Esophagus (tissue), 2 donors: Measurements from ENCODE around the gene SPATA31C1. TPM values are rescaled to one million over a fixed set of nuclear protein-coding genes. Genes with fewer than 3 reads are reported as not detected.
"Not testable (repeated sequence)": the region's sequence is repeated elsewhere in the genome, so short reads cannot be mapped to it uniquely, and the experiment has no call there.

Experiments
- H3K27ac ChIP-seq, 2 donors: one replicate each; pipeline ENCODE4 v1.5.1; 2013; ENCODE audit warnings: low read depth in 2 of 2, mild to moderate bottlenecking in 2 of 2, inconsistent platforms in 1 of 2, low read length in 1 of 2, moderate library complexity in 1 of 2
- H3K27me3 ChIP-seq, 2 donors: one replicate each; pipeline ENCODE4 v1.6.1; 2013; ENCODE audit warnings: low read length in 2 of 2, control low read depth in 1 of 2, mild to moderate bottlenecking in 1 of 2; ENCODE audit not compliant: insufficient read depth in 2 of 2, control insufficient read depth in 1 of 2
- H3K36me3 ChIP-seq, 2 donors: one replicate each; pipeline ENCODE4 v1.6.1; 2013; ENCODE audit warnings: low read length in 1 of 2; ENCODE audit not compliant: control insufficient read depth in 2 of 2, insufficient read depth in 2 of 2
- H3K4me1 ChIP-seq, 2 donors: one replicate each; pipeline ENCODE4 v1.6.1; 2013; ENCODE audit warnings: low read length in 1 of 2; ENCODE audit not compliant: control insufficient read depth in 2 of 2, insufficient read depth in 2 of 2
- H3K4me3 ChIP-seq, 2 donors: one replicate each; pipeline ENCODE4 v1.5.1; 2013; ENCODE audit warnings: low read length in 2 of 2, mild to moderate bottlenecking in 2 of 2, low read depth in 1 of 2, moderate library complexity in 1 of 2
- H3K9me3 ChIP-seq, 2 donors: one replicate each; pipeline ENCODE4 v1.6.1; 2013; ENCODE audit warnings: mild to moderate bottlenecking in 2 of 2, low read depth in 1 of 2, low read length in 1 of 2, moderate library complexity in 1 of 2; ENCODE audit not compliant: control insufficient read depth in 2 of 2, insufficient read depth in 1 of 2
- WGBS, 2 donors: extraction: QIAGEN DNeasy Blood & Tissue Kit; methylation state at CpG; one replicate each; pipeline ENCODE4 v1.1.7; 2013; 5-methylcytosine and 5-hydroxymethylcytosine counted together
- polyA plus RNA-seq, 2 donors: library from polyadenylated mRNA; stranded (reverse); fragments of 200-250 nt; gene quantifications; one replicate each; pipeline ENCODE4 v1.2.3, GENCODE V29; 2013
- donor health status: healthy with polysubstance abuse.
- donor health status: Bipolar disorder and iron deficiency.

Gene SPATA31C1
- polyA plus RNA-seq, 2 donors = not detected

DNA sequence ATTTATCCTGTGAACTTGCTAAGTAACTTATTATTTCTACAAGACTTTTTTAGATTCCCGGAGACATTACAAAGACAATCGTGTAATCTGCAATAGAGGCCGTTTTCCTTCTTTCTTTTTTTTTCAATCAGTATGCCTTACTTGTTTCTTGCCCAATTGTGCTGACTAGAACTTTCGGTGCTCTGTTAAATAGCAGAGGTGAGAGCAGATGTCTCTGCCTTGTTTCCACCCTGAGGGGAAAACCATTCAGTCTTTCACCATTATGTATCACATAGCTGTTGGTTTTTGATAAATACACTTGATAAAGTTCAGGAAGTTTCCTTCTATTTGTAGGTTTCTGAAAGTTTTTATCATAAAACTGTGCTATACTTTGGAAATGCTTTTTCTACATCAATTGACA is 24.8 kb upstream of the SPATA31C1 start:
- H3K4me1 ChIP-seq = no peaks in the 10 kb centered on the region
- H3K27me3 ChIP-seq = no peaks in the 10 kb centered on the region
- H3K36me3 ChIP-seq = no peaks in the 10 kb centered on the region
- peaks cover 0 to 2% of the 10 kb centered on the region in 2 donors for H3K9me3 ChIP-seq
- no peak overlapping the region for H3K4me3 ChIP-seq
- WGBS, 2 donors = 83 to 85% methylated on average over 4 of the region's 4 CpGs
- H3K27ac ChIP-seq = no peak overlapping the region

DNA sequence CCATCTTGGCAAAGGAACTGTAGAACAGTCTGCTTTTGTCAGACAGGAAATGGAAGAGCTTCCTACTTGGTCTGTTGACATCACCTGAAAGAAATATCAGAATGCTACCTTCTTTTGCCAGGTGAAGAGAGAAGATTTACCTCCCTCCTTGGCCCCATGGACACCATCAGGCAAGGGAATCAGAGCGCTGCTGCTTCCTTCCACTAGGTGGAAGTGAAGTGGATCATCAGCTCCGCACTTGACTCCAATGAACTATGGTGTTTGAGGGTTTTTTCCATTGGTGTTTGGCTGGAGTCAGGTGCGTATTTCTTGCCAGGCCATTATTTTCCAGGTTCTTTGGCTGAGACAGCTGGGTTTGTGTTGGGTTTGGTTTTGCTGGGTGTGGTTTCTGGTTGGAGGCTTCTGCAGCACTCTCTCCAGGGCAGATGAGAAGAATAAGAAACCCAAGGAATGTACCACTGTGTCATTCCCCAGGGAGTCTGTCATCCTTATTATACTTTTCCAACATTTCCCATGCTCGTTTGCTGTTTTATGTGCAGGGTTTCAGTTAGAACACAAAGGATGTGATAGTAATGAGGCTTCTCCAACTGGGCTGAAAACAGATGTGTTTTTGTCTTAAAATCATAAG is 22.6 kb upstream of the SPATA31C1 start:
- Histone ChIP-seq H3K27ac (no peak overlapping the region), H3K4me1 (no peaks in the 10 kb centered on the region), H3K4me3 (no peak overlapping the region), H3K27me3 (no peaks in the 10 kb centered on the region), H3K36me3 (no peaks in the 10 kb centered on the region), H3K9me3 (peaks cover 0 to 2% of the 10 kb centered on the region in 2 donors)
- 72 to 76% methylated on average over 4 of the region's 4 CpGs for WGBS, 2 donors

DNA sequence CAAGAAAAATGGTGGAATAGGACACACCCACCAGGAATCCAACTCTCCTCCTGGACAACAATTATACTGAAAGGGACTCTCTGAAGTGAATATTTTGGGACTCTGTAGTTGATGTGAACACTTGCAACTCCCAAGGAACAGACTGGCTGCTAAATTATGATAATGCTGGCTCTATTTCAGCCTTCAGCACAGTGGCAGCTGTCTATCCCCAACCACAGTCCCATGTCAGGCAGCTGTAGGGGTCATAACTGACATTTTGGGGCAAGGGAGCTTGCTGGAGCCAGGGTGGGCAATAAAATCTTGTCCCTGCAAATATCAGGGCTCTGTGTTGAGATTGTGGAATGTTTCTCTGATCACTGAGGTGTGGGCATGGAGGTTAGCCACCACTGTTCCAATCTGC is 20.9 kb upstream of the SPATA31C1 start:
- H3K27me3 ChIP-seq = no peaks in the 10 kb centered on the region
- H3K4me3 ChIP-seq = no peak overlapping the region
- no peaks in the 10 kb centered on the region for H3K4me1 ChIP-seq

DNA sequence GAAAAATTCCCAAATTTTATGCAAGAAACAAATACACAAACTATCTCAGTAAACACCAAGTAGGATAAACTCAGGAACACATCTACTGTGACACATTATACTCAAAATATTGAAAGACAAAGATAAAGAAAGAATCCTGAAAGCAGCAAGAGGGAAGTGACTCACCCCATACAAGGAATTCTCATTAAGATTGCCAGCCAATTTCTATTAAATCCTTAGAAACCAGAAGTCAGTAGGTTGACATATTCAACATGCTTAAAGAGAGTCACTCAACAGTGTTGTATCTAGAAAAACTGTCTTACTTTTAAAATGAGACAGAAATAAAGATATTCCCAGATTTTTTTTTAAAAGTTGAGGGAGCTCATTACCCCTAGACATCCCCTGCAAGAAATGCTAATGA is 19.6 kb upstream of the SPATA31C1 start:
- Histone ChIP-seq H3K27ac (no peak overlapping the region), H3K27me3 (no peaks in the 10 kb centered on the region), H3K36me3 (no peaks in the 10 kb centered on the region), H3K4me3 (no peak overlapping the region), H3K9me3 (peaks cover 0 to 2% of the 10 kb centered on the region in 2 donors), H3K4me1 (no peaks in the 10 kb centered on the region)

More for the DNA sequence above, 20.9 kb upstream of the SPATA31C1 start:
- no peak overlapping the region for H3K27ac ChIP-seq
- no peaks in the 10 kb centered on the region for H3K36me3 ChIP-seq
- H3K9me3 ChIP-seq = peaks cover 0 to 2% of the 10 kb centered on the region in 2 donors

DNA sequence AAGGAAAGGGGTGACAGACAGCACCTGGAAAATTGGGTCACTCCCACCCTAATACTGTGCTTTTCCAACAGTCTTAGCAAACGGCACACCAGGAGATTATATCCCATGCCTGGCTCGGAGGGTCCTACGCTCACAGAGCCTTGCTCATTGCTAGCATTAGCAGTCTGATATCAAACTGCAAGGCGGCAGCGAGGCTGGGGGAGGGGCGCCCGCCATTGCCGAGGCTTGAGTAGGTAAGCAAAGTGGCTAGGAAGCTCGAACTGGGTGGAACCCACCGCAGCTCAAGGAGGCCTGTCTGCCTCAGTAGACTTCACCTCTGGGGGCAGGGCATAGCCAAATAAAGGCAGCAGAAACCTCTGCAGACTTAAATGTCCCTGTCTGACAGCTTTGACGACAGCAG is 15.4 kb upstream of the SPATA31C1 start:
- H3K4me3 ChIP-seq, H3K36me3 ChIP-seq, H3K27ac ChIP-seq, H3K4me1 ChIP-seq, H3K9me3 ChIP-seq, H3K27me3 ChIP-seq: not testable (repeated sequence)
- WGBS, 2 donors = 93 to 95% methylated on average over 11 of the region's 11 CpGs

DNA sequence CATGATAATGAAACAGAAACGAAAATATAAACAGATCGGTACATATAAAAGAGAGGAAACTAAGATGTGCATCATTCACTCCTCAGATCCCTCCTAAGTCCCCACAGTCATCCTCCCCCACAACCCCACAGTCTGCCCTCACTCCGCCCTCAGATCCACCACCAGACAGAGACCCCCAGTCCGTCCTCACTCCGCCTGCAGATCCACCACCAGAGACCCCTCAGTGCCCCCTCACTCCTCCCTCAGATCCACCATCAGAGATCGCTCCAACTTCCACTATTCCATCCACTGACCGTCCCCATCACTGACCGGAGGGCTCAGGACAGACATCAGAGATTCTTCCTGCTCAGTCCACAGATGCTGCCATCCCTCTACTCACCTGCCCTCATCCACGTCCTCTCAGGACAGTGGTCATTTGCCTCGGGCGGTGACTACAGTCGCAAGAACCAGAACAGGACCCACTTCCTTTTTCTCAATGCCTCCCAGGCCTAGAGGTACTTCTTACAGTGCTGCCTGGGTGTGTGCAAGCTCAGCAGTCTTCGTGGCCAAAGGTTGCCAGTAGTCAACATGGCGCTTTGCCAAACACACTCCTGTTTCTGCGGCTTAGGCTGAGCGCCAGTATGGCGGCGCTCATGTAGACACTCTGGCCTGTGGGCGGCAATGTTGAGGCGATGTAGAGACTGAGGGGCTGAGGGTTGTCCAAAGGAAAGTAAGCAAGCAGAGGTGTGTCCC is 8.3 kb upstream of the SPATA31C1 start:
- WGBS, 2 donors = 79 to 84% methylated on average over 20 of the region's 20 CpGs
- no peaks in the 10 kb centered on the region for H3K9me3 ChIP-seq
- no peaks in the 10 kb centered on the region for H3K36me3 ChIP-seq
- H3K4me3 ChIP-seq = no peak overlapping the region
- no peaks in the 10 kb centered on the region for H3K4me1 ChIP-seq
- H3K27me3 ChIP-seq = no peaks in the 10 kb centered on the region
- no peak overlapping the region for H3K27ac ChIP-seq

DNA sequence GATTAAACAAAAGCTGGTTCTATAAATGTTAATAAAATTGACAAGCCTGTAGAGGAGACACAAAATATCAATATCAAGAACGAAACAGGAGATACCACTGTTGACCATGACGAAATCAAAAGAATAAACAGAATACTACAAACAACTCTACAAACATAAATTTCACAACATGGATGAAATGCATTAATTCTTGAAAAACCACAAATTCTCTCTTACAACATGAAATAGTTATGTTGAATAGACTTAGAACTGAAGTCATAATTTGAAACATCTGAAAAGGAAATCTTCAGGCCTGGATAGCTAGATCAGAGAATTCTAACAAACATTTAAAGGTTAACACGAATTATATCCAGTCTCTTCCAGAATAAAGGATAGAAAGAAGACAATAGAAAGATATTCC is 6.9 kb upstream of the SPATA31C1 start:
- Histone ChIP-seq H3K36me3 (no peaks in the 10 kb centered on the region), H3K9me3 (no peaks in the 10 kb centered on the region), H3K27me3 (no peaks in the 10 kb centered on the region), H3K27ac (no peak overlapping the region), H3K4me1 (no peaks in the 10 kb centered on the region), H3K4me3 (no peak overlapping the region)
- 67 to 81% methylated on average over 3 of the region's 3 CpGs for WGBS, 2 donors

DNA sequence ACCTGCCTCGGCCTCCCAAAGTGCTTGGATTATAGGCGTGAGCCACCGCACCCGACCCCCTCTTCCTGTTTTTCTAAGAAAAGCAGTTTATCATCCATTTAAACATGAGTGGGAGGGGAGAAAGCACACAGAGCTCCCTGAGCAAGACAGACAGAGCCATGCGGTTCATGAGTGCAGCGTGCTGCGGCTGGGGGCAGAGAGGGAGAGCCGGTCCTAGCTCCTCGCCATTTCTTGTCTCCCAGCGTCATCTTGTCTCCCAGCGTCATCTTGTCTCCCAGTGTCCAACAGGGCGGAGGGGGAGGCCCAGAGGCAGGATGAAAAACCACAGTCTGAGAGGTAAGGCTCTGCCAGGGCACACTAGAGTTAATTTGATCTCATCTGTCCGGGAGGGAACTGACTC is 1.3 kb downstream of the SPATA31C1 start:
- not testable (repeated sequence) for H3K9me3 ChIP-seq, H3K4me3 ChIP-seq, H3K27ac ChIP-seq, H3K27me3 ChIP-seq, H3K36me3 ChIP-seq, H3K4me1 ChIP-seq
- 74 to 76% methylated on average over 12 of the region's 13 CpGs for WGBS, 2 donors

DNA sequence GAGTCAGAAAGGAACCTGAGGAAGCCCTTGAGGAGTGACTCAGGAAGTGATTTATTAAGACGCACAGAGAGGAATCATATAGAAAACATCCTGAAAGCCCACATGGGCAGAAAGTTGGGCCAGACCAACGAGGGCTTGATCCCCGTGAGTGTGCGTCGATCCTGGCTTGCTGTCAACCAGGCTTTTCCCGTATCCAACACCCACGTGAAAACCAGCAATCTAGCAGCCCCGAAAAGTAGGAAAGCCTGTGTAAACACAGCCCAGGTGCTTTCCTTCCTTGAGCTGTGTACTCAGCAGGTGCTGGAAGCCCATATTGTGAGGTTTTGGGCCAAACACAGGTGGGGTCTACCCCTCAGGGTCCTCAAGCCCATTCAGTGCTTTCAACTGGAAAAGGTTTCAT is 3.8 kb downstream of the SPATA31C1 start:
- H3K4me1 ChIP-seq, H3K27ac ChIP-seq, H3K9me3 ChIP-seq, H3K4me3 ChIP-seq, H3K27me3 ChIP-seq, H3K36me3 ChIP-seq: not testable (repeated sequence)
- 70 to 78% methylated on average over 8 of the region's 8 CpGs for WGBS, 2 donors

DNA sequence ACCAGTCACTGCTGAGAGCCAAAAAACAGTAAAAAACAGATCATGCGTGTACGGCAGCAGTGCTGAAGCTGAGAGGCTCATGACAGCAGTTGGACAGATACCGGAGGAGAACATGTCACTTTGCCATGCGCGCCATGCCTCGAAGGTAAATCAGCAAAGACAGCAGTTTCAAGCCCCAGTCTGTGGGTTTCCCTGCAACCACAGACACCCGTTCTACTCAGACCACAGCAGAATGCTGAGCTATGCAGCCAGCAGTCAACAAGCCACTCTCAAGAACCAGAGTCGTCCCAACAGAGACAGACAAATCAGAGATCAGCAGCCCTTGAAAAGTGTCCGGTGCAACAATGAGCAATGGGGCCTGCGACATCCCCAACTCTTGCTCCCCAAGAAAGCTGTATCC is 5.2 kb downstream of the SPATA31C1 start:
- WGBS, 2 donors = 47 to 70% methylated on average over 10 of the region's 10 CpGs
- not testable (repeated sequence) for H3K9me3 ChIP-seq, H3K4me1 ChIP-seq, H3K27ac ChIP-seq, H3K27me3 ChIP-seq, H3K4me3 ChIP-seq, H3K36me3 ChIP-seq
